C4-2B (cell line): Measurements from ENCODE around the gene CDC14C.

ENCODE experiments used
- CTCF ChIP-seq: fragments of 450-650 bp; conservative IDR thresholded peaks from 2 replicates; pipeline ENCODE4 v1.5.1; 2017; ENCODE audit warnings: mild to moderate bottlenecking
- ZFX ChIP-seq: fragments of 450-650 bp; IDR thresholded peaks from 2 replicates; pipeline ENCODE4 v1.6.1; 2017

DNA sequence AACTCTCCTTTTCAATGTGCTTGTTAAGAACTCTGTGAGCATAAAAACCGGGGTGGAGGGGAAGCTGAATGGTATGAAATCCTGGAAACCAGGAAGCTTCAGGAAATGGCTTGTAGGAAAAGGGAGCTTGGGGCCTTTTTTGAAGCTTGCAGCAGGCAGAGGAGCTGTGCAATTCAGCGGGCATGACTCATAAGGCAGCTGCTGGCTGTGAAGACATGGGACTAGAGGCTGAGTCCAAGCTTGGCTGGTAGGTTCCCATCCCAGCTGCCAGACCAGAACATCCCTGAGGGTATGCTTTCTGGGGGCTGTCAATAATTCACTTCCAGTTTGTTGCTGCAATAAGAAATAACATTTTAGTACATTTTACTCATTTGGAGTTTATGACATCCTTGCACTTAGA is 36.8 kb upstream of the CDC14C start:
- no peak for TF ChIP-seq CTCF
- TF ChIP-seq ZFX: no peak
